SKM-1 treated with dmso at 0.1 percent for 144 hours (cell line): Measurements from ENCODE around the gene CMTM1.

Experiments used
- DNase-seq: peaks from one replicate; lab custom pipeline; 2025; ENCODE audit not compliant: unreplicated experiment; lab: John Stamatoyannopoulos, UW

CMTM1 gene

DNA sequence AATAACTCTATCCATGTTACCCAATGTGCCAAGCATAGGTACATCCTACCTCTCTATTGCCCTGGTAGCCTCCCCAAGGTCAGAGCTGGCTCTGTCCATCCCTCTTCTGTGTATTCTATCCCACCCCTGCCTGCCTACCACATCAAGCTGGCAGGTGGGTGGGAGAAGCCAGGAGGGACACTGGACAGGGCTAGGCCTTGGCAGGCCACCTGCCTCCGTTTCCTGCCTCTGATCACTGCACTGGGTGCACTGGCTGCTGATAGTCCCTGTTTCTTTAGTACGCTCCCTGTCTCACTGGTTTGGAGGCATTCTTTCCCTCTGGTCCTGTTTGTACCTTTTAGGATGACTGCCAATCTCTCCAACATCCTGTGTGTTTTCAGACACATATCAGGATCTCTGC, 29.0 kb upstream of the CMTM1 start:
- no peak for DNase-seq

GRCh38 chr16:66538910-66539309, 27.3 kb upstream of the CMTM1 start:
- no peak for DNase-seq

DNA sequence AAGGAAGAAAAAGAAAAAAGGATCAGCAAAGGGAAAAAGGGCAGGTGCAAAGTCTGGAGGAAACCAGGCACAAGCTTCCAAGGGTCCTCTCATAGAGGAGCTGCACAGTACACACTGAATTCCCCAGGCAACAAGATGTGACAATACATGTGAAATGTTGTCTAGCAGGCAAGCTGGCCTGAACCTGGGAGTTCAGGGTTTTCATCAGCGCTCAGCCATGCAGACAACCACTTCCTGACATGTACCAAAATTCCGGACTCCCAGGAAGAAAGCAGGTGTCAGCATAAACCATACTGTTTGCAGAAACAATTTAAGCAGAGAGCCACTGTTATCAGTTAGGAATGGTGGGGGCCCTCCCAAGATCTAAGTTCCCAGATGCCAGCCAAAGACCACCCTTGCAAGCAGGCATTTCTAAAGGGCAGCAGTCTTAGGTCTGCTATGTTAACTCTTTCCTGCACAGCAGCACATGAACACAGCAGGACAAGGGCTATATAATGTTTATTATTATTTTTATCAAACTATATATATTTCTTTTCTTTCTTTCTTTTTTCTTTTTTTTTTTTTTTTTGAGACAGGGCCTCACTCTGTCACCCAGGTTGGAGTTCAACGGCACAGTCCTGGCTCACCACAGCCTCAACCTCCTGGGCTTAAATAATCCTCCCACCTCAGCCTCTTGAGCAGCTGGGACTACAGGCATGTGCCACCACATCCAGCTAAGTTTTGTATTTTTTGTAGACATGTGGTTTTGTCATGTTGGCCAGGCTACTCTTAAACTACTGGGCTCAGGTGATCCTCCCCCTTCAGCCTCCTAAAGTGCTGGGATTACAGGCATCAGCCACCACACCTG, 26.4 kb upstream of the CMTM1 start:
- DNase-seq = no peak

DNA sequence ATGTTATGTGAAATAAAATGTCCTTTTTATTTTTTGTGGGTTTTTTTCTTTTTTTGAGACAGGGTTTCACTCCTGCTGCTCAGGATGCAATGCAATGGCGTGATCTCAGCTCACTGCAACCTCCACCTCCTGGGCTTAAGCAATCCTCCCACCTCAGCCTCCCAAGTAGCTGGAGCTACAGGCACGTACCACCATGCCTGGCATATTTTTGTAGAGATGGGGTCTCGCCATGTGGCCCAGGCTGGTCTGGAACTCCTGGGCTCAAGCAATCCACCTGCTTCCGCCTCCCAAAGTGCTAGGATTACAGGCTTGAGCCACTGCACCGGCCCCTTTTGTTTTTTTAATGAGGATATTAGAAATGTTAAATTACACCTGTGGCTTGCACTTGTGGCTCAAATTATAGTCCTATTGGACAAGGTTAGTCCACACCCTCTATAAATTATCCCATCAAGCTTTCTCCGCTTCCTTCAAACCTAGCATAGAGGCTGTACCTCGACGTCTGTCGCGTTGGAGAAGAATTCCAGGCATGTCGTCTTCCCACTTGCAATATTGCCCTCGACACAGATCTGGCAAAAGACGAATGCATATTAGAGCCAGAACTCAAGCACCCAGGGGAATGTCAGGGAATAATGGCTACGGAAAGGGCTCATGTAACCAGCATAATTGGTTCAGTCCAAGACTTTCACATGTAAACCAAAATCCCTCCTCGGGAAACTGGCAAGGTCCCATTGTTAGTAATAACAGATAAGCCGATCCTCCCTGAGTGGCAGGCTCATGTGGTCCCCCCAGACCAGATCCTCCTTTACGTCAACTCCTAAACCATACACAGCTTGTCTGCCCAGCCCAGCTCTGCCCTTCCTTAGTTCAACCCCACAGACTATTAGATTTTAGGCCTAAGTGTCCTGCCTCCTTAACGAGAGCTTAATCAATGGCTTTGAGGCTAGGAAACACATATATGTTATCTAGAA, 24.6 kb upstream of the CMTM1 start:
- no peak for DNase-seq

- no peak for DNase-seq
Measured at GRCh38 chr16:66542396-66542795, 23.8 kb upstream of the CMTM1 start.

DNA sequence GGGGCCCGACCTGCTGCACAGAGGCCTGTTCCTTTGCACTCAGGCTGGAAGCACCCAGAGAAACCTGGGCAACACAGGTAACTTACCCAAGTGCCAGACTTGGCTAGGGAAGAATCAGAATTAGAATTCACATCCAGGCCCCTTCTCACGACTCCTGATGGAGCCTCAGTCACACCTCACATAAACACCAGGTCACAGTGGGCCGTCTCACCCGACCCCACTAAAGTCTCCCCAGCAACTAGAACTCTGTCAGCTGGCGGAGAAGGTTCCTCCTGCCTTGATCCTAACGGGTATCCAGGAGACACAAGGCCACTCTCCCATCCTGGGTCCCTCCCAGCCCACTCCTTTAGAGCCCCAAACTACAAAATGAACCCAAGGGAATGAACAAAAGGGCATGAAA, 22.7 kb upstream of the CMTM1 start:
- DNase-seq = no peak

DNA sequence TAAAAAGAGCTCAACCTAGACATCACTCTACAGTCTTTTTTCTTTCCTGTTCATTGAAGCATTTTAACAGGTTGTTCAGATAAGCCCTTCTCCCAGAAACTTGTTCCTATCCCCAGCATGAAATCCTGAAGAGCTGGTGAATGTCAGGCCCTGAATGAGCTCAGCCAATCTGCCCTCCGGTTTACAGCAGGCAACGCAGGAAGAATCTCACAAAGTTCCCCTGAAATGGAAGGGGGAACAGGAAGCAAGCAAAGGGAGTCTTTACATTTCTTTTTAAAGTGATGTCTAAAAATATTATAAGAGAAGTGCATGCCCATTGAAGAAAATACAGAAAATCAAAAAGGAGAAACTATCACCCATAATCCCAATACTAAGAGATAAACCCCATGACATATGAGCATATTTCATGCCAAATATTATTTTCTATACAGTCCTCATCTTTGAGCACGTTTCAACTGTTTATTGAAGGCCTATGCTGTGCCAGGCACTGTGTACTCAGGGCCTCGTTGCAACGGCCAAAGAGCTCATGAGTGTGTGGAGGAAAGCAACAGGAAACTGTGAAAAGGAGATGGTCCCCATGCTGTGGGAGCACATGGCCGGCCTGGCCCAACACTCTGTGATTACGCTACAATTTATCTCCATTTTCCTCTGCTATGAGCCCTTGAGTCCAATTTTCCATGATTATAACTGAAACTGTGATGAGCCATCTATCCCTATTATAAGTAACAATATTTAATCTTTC, 22.1 kb upstream of the CMTM1 start:
- DNase-seq = no peak

DNA sequence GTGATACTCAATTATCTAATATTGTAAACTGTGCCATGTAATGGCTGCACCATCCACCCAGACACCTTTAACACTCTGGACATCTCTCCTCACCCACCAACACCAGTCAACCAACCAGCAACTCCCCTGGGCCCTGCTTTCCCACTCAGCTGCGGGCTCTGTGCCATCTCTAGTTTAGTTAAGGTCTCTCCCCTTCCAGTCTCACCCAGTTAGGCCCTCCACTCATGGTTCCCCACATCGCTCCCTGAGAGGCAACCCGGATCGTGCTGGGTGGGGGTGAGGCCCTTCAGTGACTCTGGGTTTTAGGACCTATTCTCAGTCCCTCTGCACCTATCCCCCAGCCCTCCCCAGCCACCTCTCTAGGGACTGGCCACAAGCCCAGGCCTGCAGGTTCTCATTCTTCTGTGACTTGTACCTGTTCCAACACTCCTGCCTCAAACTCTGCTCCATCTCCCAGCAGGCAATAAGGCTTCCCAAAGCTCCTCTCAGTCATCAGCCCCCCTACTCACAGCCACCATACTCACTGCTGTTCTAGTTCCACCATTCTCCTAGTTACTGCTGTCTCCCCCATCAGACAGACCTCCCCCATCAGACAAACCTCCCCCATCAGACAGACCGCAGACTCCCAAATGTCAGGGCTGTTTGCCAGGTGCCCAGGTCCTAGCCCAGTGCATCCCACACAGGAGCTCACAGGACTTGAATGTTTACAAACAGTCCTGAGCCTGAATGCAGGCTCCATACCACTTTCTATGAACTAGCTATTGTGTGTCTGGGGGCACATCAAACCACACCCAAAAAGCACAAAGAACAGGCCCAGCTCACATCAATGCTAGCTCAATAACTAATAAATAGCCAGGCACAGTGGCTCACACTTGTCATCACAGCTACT, 18.9 kb upstream of the CMTM1 start:
- DNase-seq = no peak

DNA sequence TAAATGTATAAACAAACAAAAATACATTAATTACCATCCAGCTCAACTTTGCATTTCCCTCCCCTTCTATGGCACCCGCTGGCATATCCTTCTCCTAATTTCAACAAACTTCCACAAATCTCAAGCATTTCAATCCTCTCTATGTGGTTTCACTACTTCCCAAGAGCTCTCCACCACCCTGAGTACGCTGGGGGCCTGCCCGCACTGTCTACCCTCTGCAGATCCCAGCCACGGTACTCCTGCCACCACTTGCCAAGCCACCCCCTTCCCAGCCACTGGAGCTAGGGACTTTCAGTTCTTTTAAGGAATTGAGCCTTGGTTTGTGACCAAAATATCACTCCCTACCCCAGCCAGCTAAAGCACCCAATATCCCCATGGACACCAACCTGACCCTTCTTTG, 18.2 kb upstream of the CMTM1 start:
- DNase-seq = no peak

DNA sequence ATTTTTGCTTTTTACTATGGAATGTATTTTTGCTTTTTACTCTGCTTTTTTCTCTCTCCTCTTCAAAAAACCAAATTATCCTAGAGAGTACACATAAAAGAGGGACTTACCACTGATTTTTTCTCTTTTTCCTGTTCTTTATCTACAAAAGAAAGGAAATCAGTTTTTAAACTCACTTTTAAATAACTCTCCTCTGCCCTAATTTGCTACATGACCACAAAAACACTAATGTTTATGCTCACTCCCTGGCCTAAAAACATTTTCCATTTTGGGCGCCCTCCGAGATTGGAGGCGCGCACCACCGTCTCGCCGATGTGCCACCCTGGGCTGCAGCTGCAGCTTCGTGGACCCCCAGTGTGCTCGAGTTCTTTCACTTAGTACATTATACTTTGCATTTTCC, 17.4 kb upstream of the CMTM1 start:
- no peak for DNase-seq

DNA sequence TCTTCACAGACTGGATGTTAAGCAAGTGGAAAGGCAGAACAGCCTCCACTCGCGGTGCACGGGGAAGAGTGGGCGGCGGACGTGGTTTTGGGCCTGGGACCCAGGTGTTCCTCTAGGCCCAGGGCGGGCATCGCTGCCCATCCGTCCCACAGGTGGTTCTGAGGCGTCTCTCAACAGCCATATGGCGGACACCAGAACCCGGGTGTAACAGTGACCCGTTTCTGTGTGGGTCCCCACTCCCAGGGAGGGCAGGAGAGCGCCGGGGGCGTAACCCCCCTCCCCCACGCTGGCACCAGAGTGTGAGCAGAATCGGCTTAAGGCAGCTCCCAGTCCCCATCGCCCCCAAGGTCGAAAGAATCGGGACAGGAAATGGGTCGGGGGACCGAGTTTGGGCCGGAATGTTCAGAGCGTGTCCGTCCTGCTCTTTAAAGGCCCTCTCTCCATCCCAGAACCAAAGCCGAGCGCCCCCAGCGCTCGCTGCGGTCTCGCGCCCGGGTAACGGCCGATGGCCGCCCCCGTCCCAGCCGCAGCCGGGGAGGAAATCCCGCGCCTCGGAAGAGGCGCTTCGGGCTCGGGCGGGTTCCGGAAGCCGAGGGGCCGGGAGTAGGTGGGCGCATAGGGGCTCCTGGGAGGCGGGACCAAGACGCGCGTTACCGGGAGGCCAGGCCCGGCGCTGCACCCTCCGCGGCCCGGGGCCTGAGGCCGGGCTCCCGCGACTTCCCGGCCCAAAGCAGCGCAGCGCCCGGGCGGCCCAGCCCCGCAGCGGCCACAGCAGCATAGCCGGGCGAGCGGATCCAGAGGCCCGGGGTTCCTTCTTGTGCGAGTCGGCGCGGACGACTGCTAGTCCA, 16.7 kb upstream of the CMTM1 start, which contains the start of gene TK2:
TSS of gene TK2 (minus strand) at position 839 of the 848 bp plus-strand sequence. CDS start at position 778, 61 bp downstream.
- no peak for DNase-seq

GRCh38 chr16:66551348-66551759, 14.9 kb upstream of the CMTM1 start:
- DNase-seq = peak; percentile 75

GRCh38 chr16:66551788-66552285, 14.4 kb upstream of the CMTM1 start:
- DNase-seq = no peak

DNA sequence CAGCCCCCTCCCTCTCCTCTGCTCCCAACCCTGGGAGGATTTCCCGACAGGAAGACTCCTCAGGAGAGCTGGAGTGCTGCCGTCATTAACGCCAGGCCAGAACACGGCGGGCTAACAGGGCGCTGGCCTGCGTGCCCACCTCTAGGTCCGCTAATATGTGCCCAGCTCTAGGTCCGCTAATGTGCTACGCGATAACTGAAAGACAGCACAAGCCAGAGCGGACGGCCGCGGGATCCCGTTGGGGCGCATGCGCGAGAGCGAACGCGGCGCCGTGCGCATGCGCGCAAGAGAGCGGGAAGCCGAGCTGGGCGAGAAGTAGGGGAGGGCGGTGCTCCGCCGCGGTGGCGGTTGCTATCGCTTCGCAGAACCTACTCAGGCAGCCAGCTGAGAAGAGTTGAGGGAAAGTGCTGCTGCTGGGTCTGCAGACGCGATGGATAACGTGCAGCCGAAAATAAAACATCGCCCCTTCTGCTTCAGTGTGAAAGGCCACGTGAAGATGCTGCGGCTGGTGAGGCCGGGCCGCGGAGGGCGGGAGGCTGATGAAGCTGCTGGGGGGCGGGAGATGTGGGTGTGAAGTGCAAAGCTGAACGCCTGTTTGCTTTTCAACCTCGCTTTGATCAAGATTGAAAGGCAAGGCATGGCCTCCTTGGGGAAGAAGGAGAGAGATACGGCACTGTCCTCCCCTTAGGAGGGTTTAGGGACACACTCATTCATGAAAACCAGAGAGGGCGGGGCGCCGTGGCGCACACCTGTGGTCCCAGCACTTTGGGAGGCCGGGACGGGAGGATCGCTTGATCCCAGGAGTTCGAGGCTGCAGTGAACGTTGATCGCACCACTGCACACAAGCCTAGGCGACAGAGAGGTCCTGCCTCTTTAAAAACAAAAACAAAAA, 13.7 kb upstream of the CMTM1 start, which contains the start of gene CKLF:
TSS of gene CKLF (plus strand) at position 291 of the 892 bp plus-strand sequence. CDS start at position 431, 140 bp downstream.
- DNase-seq = peak; percentile 85

- no peak for DNase-seq
Measured at GRCh38 chr16:66553223-66553622, 13.0 kb upstream of the CMTM1 start.

DNA sequence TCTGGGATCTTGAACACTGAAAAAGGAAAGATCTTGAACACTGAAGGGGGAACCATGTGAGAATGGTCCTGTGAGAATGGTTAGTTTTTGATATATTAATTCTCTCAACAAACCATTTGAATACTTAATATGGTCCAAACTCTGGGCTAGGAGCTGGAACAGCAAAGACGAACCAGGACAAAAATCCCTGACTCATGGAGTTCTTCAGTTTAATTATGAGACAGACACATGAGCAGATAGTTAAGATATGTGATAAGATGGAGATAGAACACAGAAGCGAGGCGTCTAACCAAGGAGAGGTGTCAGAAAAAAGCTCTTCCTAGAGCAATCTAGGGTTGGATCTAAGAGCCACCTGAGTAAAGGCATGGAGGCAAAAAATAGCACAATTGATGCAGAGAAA, 12.2 kb upstream of the CMTM1 start:
- DNase-seq = no peak

DNA sequence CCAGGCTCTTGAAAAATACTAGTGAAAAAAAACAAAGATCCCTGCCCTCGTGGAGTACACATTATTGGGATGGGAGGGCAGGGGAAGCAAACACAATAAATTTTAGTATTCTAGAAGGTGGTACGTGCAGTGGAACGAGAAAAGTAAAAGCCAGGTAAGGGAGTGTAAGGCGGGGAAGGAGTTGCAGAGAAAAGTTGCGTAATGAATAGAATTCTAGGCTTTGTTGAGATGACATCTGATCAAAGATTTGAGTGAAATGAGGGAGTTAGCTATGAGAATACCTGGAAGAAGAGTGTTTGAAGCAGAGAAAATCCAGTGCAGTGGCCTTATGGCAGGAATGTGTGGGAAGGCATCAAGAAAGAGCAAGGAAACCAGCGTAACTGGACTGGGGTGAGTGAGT, 11.7 kb upstream of the CMTM1 start:
- no peak for DNase-seq

GRCh38 chr16:66560107-66560506, 6.1 kb upstream of the CMTM1 start:
- no peak for DNase-seq
